Left lung (tissue), 10 donors: Measurements from ENCODE around the gene SLC66A1. TPM values are rescaled to one million over a fixed set of nuclear protein-coding genes. Genes with fewer than 3 reads are reported as not detected.

Source experiments
- ATAC-seq: fragments of 200-7000 bp; cut with Tn5 transposase; one replicate; pipeline ENCODE4 v1.9.1; 2020; ENCODE audit warnings: moderate library complexity
- DNase-seq, 4 donors: peaks; one replicate each; pipeline ENCODE4 v3.0.0-alpha.2; 2013 to 2020
- H3K27ac ChIP-seq, 2 donors: fragments of 200-600 bp; sonication (generic) in 1 of 2; one replicate each; pipeline versions ENCODE4 v1.5.0 to v1.8.0; 2020 to 2021
- H3K27me3 ChIP-seq, 2 donors: fragments of 200-600 bp; sonication (generic) in 1 of 2; one replicate each; pipeline versions ENCODE4 v1.5.0 to v1.8.0; 2020 to 2021
- H3K36me3 ChIP-seq, 2 donors: fragments of 200-600 bp; sonication (generic) in 1 of 2; one replicate each; pipeline versions ENCODE4 v1.5.0 to v1.8.0; 2020 to 2021
- H3K4me1 ChIP-seq, 2 donors: fragments of 200-600 bp; one replicate each; pipeline ENCODE4 v1.8.0; 2021
- H3K4me3 ChIP-seq, 2 donors: fragments of 200-600 bp; sonication (generic) in 1 of 2; one replicate each; pipeline versions ENCODE4 v1.5.0 to v1.8.0; 2020 to 2021; ENCODE audit warnings: mild to moderate bottlenecking in 1 of 2
- H3K9me3 ChIP-seq, 2 donors: fragments of 200-600 bp; sonication (generic) in 1 of 2; one replicate each; pipeline versions ENCODE4 v1.5.0 to v1.8.0; 2020 to 2021
- intact Hi-C, 2 donors: fragments of 100-400 bp; cut with DNase I; formaldehyde crosslinking; loops; one replicate each; pipeline versions ENCODE4 v1.11.2 to v1.14.2; 2022
- polyA plus RNA-seq, 6 donors: library from polyadenylated mRNA; unstranded; fragments of 120-200 nt; gene quantifications; one replicate each; pipeline ENCODE4 v1.2.1, GENCODE V29; 2013; ENCODE audit not compliant: insufficient read length in 6 of 6
- total RNA-seq, 2 donors: library from RNA; stranded (reverse); fragmentation: NEBNext Ultra II Directional; extraction: Animal tissue kit (Norgen Biotek cat#: 25700); gene quantifications; one replicate each; pipeline ENCODE4 v1.2.1, GENCODE V29; 2021
- TF ChIP-seq, protein P1 (sequence below), 2 donors: fragments of 200-600 bp; sonication (generic) in 1 of 2; IDR thresholded peaks; one replicate each; pipeline versions ENCODE4 v1.5.0 to v1.8.0; 2021; ENCODE audit warnings: antibody characterized with exemption in 2 of 2
- donor health status: DM: no; HTN: yes; CAD: no.
- donor health status: DM: no; HTN: no; CAD: no.

The SLC66A1 gene
- total and polyA plus RNA-seq, 8 donors, result 7.9 to 21.1 (median 10.2) TPM

- H3K27ac ChIP-seq, result no peak overlapping the region
- TF ChIP-seq, protein P1, sequence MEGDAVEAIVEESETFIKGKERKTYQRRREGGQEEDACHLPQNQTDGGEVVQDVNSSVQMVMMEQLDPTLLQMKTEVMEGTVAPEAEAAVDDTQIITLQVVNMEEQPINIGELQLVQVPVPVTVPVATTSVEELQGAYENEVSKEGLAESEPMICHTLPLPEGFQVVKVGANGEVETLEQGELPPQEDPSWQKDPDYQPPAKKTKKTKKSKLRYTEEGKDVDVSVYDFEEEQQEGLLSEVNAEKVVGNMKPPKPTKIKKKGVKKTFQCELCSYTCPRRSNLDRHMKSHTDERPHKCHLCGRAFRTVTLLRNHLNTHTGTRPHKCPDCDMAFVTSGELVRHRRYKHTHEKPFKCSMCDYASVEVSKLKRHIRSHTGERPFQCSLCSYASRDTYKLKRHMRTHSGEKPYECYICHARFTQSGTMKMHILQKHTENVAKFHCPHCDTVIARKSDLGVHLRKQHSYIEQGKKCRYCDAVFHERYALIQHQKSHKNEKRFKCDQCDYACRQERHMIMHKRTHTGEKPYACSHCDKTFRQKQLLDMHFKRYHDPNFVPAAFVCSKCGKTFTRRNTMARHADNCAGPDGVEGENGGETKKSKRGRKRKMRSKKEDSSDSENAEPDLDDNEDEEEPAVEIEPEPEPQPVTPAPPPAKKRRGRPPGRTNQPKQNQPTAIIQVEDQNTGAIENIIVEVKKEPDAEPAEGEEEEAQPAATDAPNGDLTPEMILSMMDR (IDR thresholded peaks at IDR 0.05), result no peak
- intact Hi-C loops, result loop anchor here in 1 of 2 donors (10.0 kb wide), 1 partner anchor 311 kb away; no protein-coding TSS in a partner anchor
- H3K4me3 ChIP-seq, result no peak overlapping the region
- no peak for ATAC-seq
- no peaks in the 10 kb centered on the region for H3K9me3 ChIP-seq
- H3K27me3 ChIP-seq, result no peaks in the 10 kb centered on the region
- peaks cover 0 to 73% of the 10 kb centered on the region in 2 donors for H3K36me3 ChIP-seq
- no peak for DNase-seq
- peaks cover 0 to 24% of the 10 kb centered on the region in 2 donors for H3K4me1 ChIP-seq
Observed at GRCh38 chr1:19343617-19344350, 31.7 kb downstream of the SLC66A1 start.

- peaks cover 0 to 29% of the 10 kb centered on the region in 2 donors for H3K4me1 ChIP-seq
- ATAC-seq (peak; percentile 74), DNase-seq (peak in 1 of 4 donors; percentile 51)
- peaks cover 0 to 73% of the 10 kb centered on the region in 2 donors for H3K36me3 ChIP-seq
- intact Hi-C loops, result loop anchor here in 1 of 2 donors (10.0 kb wide), 1 partner anchor 310 kb away; no protein-coding TSS in a partner anchor
- no peak overlapping the region for H3K27ac ChIP-seq
- H3K27me3 ChIP-seq, result no peaks in the 10 kb centered on the region
- H3K4me3 ChIP-seq, result no peak overlapping the region
- TF ChIP-seq, protein P1 (IDR thresholded peaks at IDR 0.05), result peak; percentile 82
- no peaks in the 10 kb centered on the region for H3K9me3 ChIP-seq
Observed at GRCh38 chr1:19344372-19344810, 32.3 kb downstream of the SLC66A1 start.

DNA sequence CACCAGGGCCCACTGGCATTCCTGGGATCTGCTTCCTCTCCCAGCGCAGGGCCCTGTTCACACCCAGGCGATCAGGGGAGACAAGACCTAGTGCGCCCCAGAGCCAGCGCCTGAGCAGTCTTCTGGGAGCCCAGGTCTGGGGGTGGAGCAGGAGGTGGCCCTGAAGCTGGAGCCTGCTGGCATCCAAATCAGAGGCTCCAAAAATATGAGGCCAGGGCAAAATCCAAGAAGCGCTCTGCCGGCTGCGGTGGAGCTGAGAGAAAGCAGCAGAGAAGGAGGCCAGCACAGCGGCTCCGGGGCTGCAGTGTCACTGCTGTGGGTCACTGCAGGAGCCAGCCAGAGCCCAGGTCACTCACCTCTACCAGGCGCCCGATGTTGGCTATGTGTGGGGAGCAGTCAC is 32.7 kb downstream of the SLC66A1 start:
- no peak overlapping the region for H3K4me3 ChIP-seq
- H3K27me3 ChIP-seq, result no peaks in the 10 kb centered on the region
- intact Hi-C loops, result loop anchor here in 1 of 2 donors (10.0 kb wide), 1 partner anchor 310 kb away; no protein-coding TSS in a partner anchor
- no peak for DNase-seq
- no peak for ATAC-seq
- H3K27ac ChIP-seq, result no peak overlapping the region
- H3K36me3 ChIP-seq, result peaks cover 0 to 73% of the 10 kb centered on the region in 2 donors
- H3K9me3 ChIP-seq, result no peaks in the 10 kb centered on the region
- H3K4me1 ChIP-seq, result peaks cover 0 to 32% of the 10 kb centered on the region in 2 donors
- TF ChIP-seq, protein P1 (IDR thresholded peaks at IDR 0.05), result no peak

- no peak for ATAC-seq
- no peak overlapping the region for H3K27ac ChIP-seq
Observed at GRCh38 chr1:19345391-19345790, 33.3 kb downstream of the SLC66A1 start.

More at GRCh38 chr1:19345391-19345790, 33.3 kb downstream of the SLC66A1 start:
- H3K27me3 ChIP-seq, result no peaks in the 10 kb centered on the region
- peaks cover 0 to 73% of the 10 kb centered on the region in 2 donors for H3K36me3 ChIP-seq
- no peak overlapping the region for H3K4me3 ChIP-seq
- H3K9me3 ChIP-seq, result no peaks in the 10 kb centered on the region
- TF ChIP-seq, protein P1 (IDR thresholded peaks at IDR 0.05), result no peak
- DNase-seq, result no peak
- H3K4me1 ChIP-seq, result peaks cover 0 to 32% of the 10 kb centered on the region in 2 donors
- intact Hi-C loops, result loop anchor here in 1 of 2 donors (10.0 kb wide), 1 partner anchor 309 kb away; no protein-coding TSS in a partner anchor
